IPS-15b (cell line): ENCODE measurements around the gene GPR108.

Experiments used
- H3K27me3 ChIP-seq: one replicate; pipeline ENCODE4 v1.6.1; 2013; ENCODE audit warnings: low read length; ENCODE audit not compliant: control insufficient read depth, insufficient read depth
- H3K36me3 ChIP-seq: one replicate; pipeline ENCODE4 v1.6.1; 2013; ENCODE audit warnings: low read length; ENCODE audit not compliant: control insufficient read depth, insufficient read depth
- H3K4me1 ChIP-seq: one replicate; pipeline ENCODE4 v1.6.1; 2013; ENCODE audit warnings: mild to moderate bottlenecking, low read length; ENCODE audit not compliant: control insufficient read depth, insufficient read depth
- H3K4me3 ChIP-seq: one replicate; pipeline ENCODE4 v1.5.1; 2013; ENCODE audit warnings: low read depth, low read length
- H3K9ac ChIP-seq: one replicate; pipeline ENCODE4 v1.6.1; 2013; ENCODE audit warnings: low read depth, mild to moderate bottlenecking, low read length
- H3K9me3 ChIP-seq: one replicate; pipeline ENCODE4 v1.6.1; 2013; ENCODE audit warnings: mild to moderate bottlenecking, low read length; ENCODE audit not compliant: control insufficient read depth, insufficient read depth

GPR108 gene

GRCh38 chr19:6691342-6691741 lies 46.0 kb downstream of the GPR108 start:
- peaks cover 5% of the 10 kb centered on the region for H3K36me3 ChIP-seq
- no peaks in the 10 kb centered on the region for H3K4me1 ChIP-seq
- H3K4me3 ChIP-seq = no peak overlapping the region
- H3K9ac ChIP-seq = no peak overlapping the region
- H3K9me3 ChIP-seq = no peaks in the 10 kb centered on the region
- H3K27me3 ChIP-seq = no peaks in the 10 kb centered on the region

- H3K9ac ChIP-seq = no peak overlapping the region
- no peaks in the 10 kb centered on the region for H3K9me3 ChIP-seq
- H3K4me1 ChIP-seq = no peaks in the 10 kb centered on the region
- H3K27me3 ChIP-seq = no peaks in the 10 kb centered on the region
- H3K4me3 ChIP-seq = no peak overlapping the region
- peaks cover 5% of the 10 kb centered on the region for H3K36me3 ChIP-seq
Observed at GRCh38 chr19:6690160-6690885, 47.1 kb downstream of the GPR108 start.

GRCh38 chr19:6687114-6687513 lies 50.3 kb downstream of the GPR108 start:
- H3K9me3 ChIP-seq = no peaks in the 10 kb centered on the region
- no peak overlapping the region for H3K4me3 ChIP-seq
- H3K9ac ChIP-seq = no peak overlapping the region
- H3K4me1 ChIP-seq = no peaks in the 10 kb centered on the region
- no peaks in the 10 kb centered on the region for H3K36me3 ChIP-seq
- no peaks in the 10 kb centered on the region for H3K27me3 ChIP-seq

- H3K4me3 ChIP-seq = no peak overlapping the region
- H3K36me3 ChIP-seq = no peaks in the 10 kb centered on the region
- no peak overlapping the region for H3K9ac ChIP-seq
- no peaks in the 10 kb centered on the region for H3K9me3 ChIP-seq
- no peaks in the 10 kb centered on the region for H3K4me1 ChIP-seq
- no peaks in the 10 kb centered on the region for H3K27me3 ChIP-seq
Observed at GRCh38 chr19:6686628-6686975, 50.8 kb downstream of the GPR108 start.

- H3K9me3 ChIP-seq = no peaks in the 10 kb centered on the region
- no peaks in the 10 kb centered on the region for H3K4me1 ChIP-seq
- no peak overlapping the region for H3K9ac ChIP-seq
- H3K27me3 ChIP-seq = no peaks in the 10 kb centered on the region
- no peaks in the 10 kb centered on the region for H3K36me3 ChIP-seq
- no peak overlapping the region for H3K4me3 ChIP-seq
Observed at GRCh38 chr19:6685962-6686627, 51.3 kb downstream of the GPR108 start.

- Histone ChIP-seq H3K9ac (no peak overlapping the region), H3K4me3 (no peak overlapping the region), H3K4me1 (no peaks in the 10 kb centered on the region), H3K27me3 (no peaks in the 10 kb centered on the region), H3K9me3 (no peaks in the 10 kb centered on the region), H3K36me3 (no peaks in the 10 kb centered on the region)
Observed at GRCh38 chr19:6685482-6685881, 51.9 kb downstream of the GPR108 start.

- Histone ChIP-seq H3K4me1 (no peaks in the 10 kb centered on the region), H3K4me3 (no peak overlapping the region), H3K27me3 (no peaks in the 10 kb centered on the region), H3K9ac (no peak overlapping the region), H3K9me3 (no peaks in the 10 kb centered on the region), H3K36me3 (no peaks in the 10 kb centered on the region)
Observed at GRCh38 chr19:6683971-6684370, 53.4 kb downstream of the GPR108 start.

GRCh38 chr19:6682607-6683128 lies 54.7 kb downstream of the GPR108 start:
- Histone ChIP-seq H3K9me3 (no peaks in the 10 kb centered on the region), H3K27me3 (peaks cover 3% of the 10 kb centered on the region), H3K36me3 (no peaks in the 10 kb centered on the region), H3K4me1 (peaks cover 3% of the 10 kb centered on the region), H3K4me3 (no peak overlapping the region), H3K9ac (no peak overlapping the region)

- H3K9me3 ChIP-seq = no peaks in the 10 kb centered on the region
- no peak overlapping the region for H3K9ac ChIP-seq
- peaks cover 3% of the 10 kb centered on the region for H3K27me3 ChIP-seq
- no peaks in the 10 kb centered on the region for H3K36me3 ChIP-seq
- peaks cover 6% of the 10 kb centered on the region for H3K4me1 ChIP-seq
- H3K4me3 ChIP-seq = no peak overlapping the region
Observed at GRCh38 chr19:6680141-6680540, 57.2 kb downstream of the GPR108 start.
